ENCODE measurements around the gene GALNT16. TPM values are rescaled to one million over a fixed set of nuclear protein-coding genes. Genes with fewer than 3 reads are reported as not detected.
"Not testable (repeated sequence)": the region's sequence is repeated elsewhere in the genome, so short reads cannot be mapped to it uniquely, and the experiment has no call there.

Gene GALNT16
- total RNA-seq, 2 experiments from 2014 or later = not detected

GRCh38 chr14:69288011-69288771 is 28.2 kb downstream of the GALNT16 start:
- Mint-ChIP-seq H3K4me3 (no peak overlapping the region), H3K36me3 (ENCODE audit: low read depth) (no peaks in the 10 kb centered on the region), H3K4me1 (ENCODE audit: low read depth) (no peaks in the 10 kb centered on the region), H3K9me3 (ENCODE audit: insufficient read depth) (no peaks in the 10 kb centered on the region), H3K27ac (no peak overlapping the region), H3K27me3 (ENCODE audit: low read depth) (peaks cover 12% of the 10 kb centered on the region)
- ChIA-PET CTCF (interaction anchor here (0.7 kb wide), 1 partner anchor 172 kb away, joined by 3 read pairs; no protein-coding TSS in a partner anchor), POLR2A (no interaction called here)
- DNase-seq = no peak
- no peak for ATAC-seq

GRCh38 chr14:69288956-69289705 is 29.2 kb downstream of the GALNT16 start:
- no peak overlapping the region for H3K4me3 Mint-ChIP-seq
- no peaks in the 10 kb centered on the region for H3K9me3 Mint-ChIP-seq (ENCODE audit: insufficient read depth)
- ChIA-PET CTCF (no interaction called here), POLR2A (no interaction called here)
- H3K36me3 Mint-ChIP-seq (ENCODE audit: low read depth) = no peaks in the 10 kb centered on the region
- no peaks in the 10 kb centered on the region for H3K4me1 Mint-ChIP-seq (ENCODE audit: low read depth)
- no peak for ATAC-seq
- no peak for DNase-seq
- H3K27ac Mint-ChIP-seq = no peak overlapping the region
- peaks cover 12% of the 10 kb centered on the region for H3K27me3 Mint-ChIP-seq (ENCODE audit: low read depth)

GRCh38 chr14:69289811-69290520 is 30.0 kb downstream of the GALNT16 start:
- ChIA-PET CTCF (interaction anchor here (1.1 kb wide), 1 partner anchor 160 kb away, joined by 3 read pairs; no protein-coding TSS in a partner anchor), POLR2A (no interaction called here)
- H3K9me3 Mint-ChIP-seq (ENCODE audit: insufficient read depth) = no peaks in the 10 kb centered on the region
- no peak overlapping the region for H3K27ac Mint-ChIP-seq
- H3K4me1 Mint-ChIP-seq (ENCODE audit: low read depth) = no peaks in the 10 kb centered on the region
- ATAC-seq (no peak), DNase-seq (no peak)
- H3K27me3 Mint-ChIP-seq (ENCODE audit: low read depth) = peaks cover 12% of the 10 kb centered on the region
- no peak overlapping the region for H3K4me3 Mint-ChIP-seq
- no peaks in the 10 kb centered on the region for H3K36me3 Mint-ChIP-seq (ENCODE audit: low read depth)

- CTCF ChIA-PET = interaction anchor here (1.1 kb wide), 1 partner anchor 161 kb away, joined by 3 read pairs; no protein-coding TSS in a partner anchor
- H3K4me1 Mint-ChIP-seq (ENCODE audit: low read depth); DNase-seq; ATAC-seq; H3K36me3 Mint-ChIP-seq (ENCODE audit: low read depth); H3K4me3 Mint-ChIP-seq; H3K27me3 Mint-ChIP-seq (ENCODE audit: low read depth); H3K27ac Mint-ChIP-seq; POLR2A ChIA-PET; H3K9me3 Mint-ChIP-seq (ENCODE audit: insufficient read depth): not testable (repeated sequence)
These were observed 30.9 kb downstream of the GALNT16 start for GRCh38 chr14:69290881-69291280.

GRCh38 chr14:69291396-69291795 is 31.4 kb downstream of the GALNT16 start:
- Mint-ChIP-seq H3K4me1 (ENCODE audit: low read depth) (no peaks in the 10 kb centered on the region), H3K27ac (no peak overlapping the region), H3K36me3 (ENCODE audit: low read depth) (no peaks in the 10 kb centered on the region), H3K27me3 (ENCODE audit: low read depth) (peaks cover 9% of the 10 kb centered on the region), H3K9me3 (ENCODE audit: insufficient read depth) (no peaks in the 10 kb centered on the region), H3K4me3 (no peak overlapping the region)
- ChIA-PET CTCF (interaction anchor here (1.1 kb wide), 1 partner anchor 162 kb away, joined by 3 read pairs; no protein-coding TSS in a partner anchor), POLR2A (no interaction called here)
- DNase-seq (no peak), ATAC-seq (no peak)

GRCh38 chr14:69291891-69292561 is 32.1 kb downstream of the GALNT16 start:
- Mint-ChIP-seq H3K27ac (no peak overlapping the region), H3K4me1 (ENCODE audit: low read depth) (no peaks in the 10 kb centered on the region), H3K27me3 (ENCODE audit: low read depth) (peaks cover 6% of the 10 kb centered on the region), H3K36me3 (ENCODE audit: low read depth) (no peaks in the 10 kb centered on the region), H3K9me3 (ENCODE audit: insufficient read depth) (no peaks in the 10 kb centered on the region), H3K4me3 (no peak overlapping the region)
- ChIA-PET POLR2A (no interaction called here), CTCF (no interaction called here)
- ATAC-seq (no peak), DNase-seq (no peak)

- no peak for DNase-seq
- Mint-ChIP-seq H3K4me1 (ENCODE audit: low read depth) (no peaks in the 10 kb centered on the region), H3K9me3 (ENCODE audit: insufficient read depth) (no peaks in the 10 kb centered on the region), H3K4me3 (no peak overlapping the region), H3K36me3 (ENCODE audit: low read depth) (no peaks in the 10 kb centered on the region), H3K27ac (no peak overlapping the region), H3K27me3 (ENCODE audit: low read depth) (peaks cover 23% of the 10 kb centered on the region)
- ChIA-PET POLR2A (no interaction called here), CTCF (interaction anchor here (1.3 to 2.0 kb wide), 4 partner anchors 9 to 162 kb away, joined by 3 to 5 read pairs (median 4); no protein-coding TSS in a partner anchor)
- ATAC-seq = no peak
These were observed 38.4 kb downstream of the GALNT16 start for GRCh38 chr14:69298131-69299071.

GRCh38 chr14:69299286-69300035 is 39.5 kb downstream of the GALNT16 start:
- POLR2A ChIA-PET = no interaction called here
- H3K27me3 Mint-ChIP-seq (ENCODE audit: low read depth) = peaks cover 24% of the 10 kb centered on the region
- H3K9me3 Mint-ChIP-seq (ENCODE audit: insufficient read depth) = no peaks in the 10 kb centered on the region
- CTCF ChIA-PET = no interaction called here
- no peak overlapping the region for H3K27ac Mint-ChIP-seq
- no peaks in the 10 kb centered on the region for H3K4me1 Mint-ChIP-seq (ENCODE audit: low read depth)
- H3K4me3 Mint-ChIP-seq = no peak overlapping the region
- DNase-seq (no peak), ATAC-seq (no peak)
- H3K36me3 Mint-ChIP-seq (ENCODE audit: low read depth) = no peaks in the 10 kb centered on the region

- ChIA-PET POLR2A (no interaction called here), CTCF (no interaction called here)
- DNase-seq (no peak), ATAC-seq (no peak)
- Mint-ChIP-seq H3K9me3 (ENCODE audit: insufficient read depth) (no peaks in the 10 kb centered on the region), H3K4me3 (no peak overlapping the region), H3K4me1 (ENCODE audit: low read depth) (no peaks in the 10 kb centered on the region), H3K27me3 (ENCODE audit: low read depth) (peaks cover 30% of the 10 kb centered on the region), H3K36me3 (ENCODE audit: low read depth) (no peaks in the 10 kb centered on the region), H3K27ac (no peak overlapping the region)
These were observed 40.8 kb downstream of the GALNT16 start for GRCh38 chr14:69300601-69301221.

GRCh38 chr14:69303086-69303485 is 43.1 kb downstream of the GALNT16 start:
- no peak overlapping the region for H3K27ac Mint-ChIP-seq
- no peak overlapping the region for H3K4me3 Mint-ChIP-seq
- CTCF ChIA-PET = interaction anchor here (1.0 to 1.5 kb wide), 2 partner anchors 156 to 245 kb away, joined by 3 read pairs; no protein-coding TSS in a partner anchor
- peaks cover 45% of the 10 kb centered on the region for H3K27me3 Mint-ChIP-seq (ENCODE audit: low read depth)
- H3K36me3 Mint-ChIP-seq (ENCODE audit: low read depth) = no peaks in the 10 kb centered on the region
- no peaks in the 10 kb centered on the region for H3K9me3 Mint-ChIP-seq (ENCODE audit: insufficient read depth)
- ATAC-seq (no peak), DNase-seq (no peak)
- no peaks in the 10 kb centered on the region for H3K4me1 Mint-ChIP-seq (ENCODE audit: low read depth)
- POLR2A ChIA-PET = no interaction called here
